Measurements from ENCODE around the gene WBP2NL.

Gene WBP2NL

GRCh38 chr22:42050641-42051180 is 52.1 kb downstream of the WBP2NL start:
- no peaks in the 10 kb centered on the region for H3K27me3 ChIP-seq (ENCODE audit: low read depth, low read length)
- no peak overlapping the region for H2AFZ ChIP-seq (ENCODE audit: low read depth, low read length)
- no peak overlapping the region for H3K4me3 ChIP-seq (ENCODE audit: low read length)
- H3K9ac ChIP-seq (ENCODE audit: low read length), result no peak overlapping the region
- H3K79me2 ChIP-seq (ENCODE audit: low read length), result no peaks in the 10 kb centered on the region
- no peak overlapping the region for H3K4me2 ChIP-seq (ENCODE audit: low read length)
- peaks cover 5% of the 10 kb centered on the region; the same call in 1 of the 2 replicates for H3K9me3 ChIP-seq (ENCODE audit: insufficient read depth, low read length)
- peak overlapping the region; percentile 8 for H3K27ac ChIP-seq (ENCODE audit: low read length)
- peaks cover 57% of the 10 kb centered on the region for H3K4me1 ChIP-seq (ENCODE audit: low read length)
- H4K20me1 ChIP-seq (ENCODE audit: insufficient read depth, low read length), result no peaks in the 10 kb centered on the region
- peaks cover 4% of the 10 kb centered on the region for H3K36me3 ChIP-seq (replicated peaks; ENCODE audit: low read depth, low read length)
- TF ChIP-seq, protein P1, sequence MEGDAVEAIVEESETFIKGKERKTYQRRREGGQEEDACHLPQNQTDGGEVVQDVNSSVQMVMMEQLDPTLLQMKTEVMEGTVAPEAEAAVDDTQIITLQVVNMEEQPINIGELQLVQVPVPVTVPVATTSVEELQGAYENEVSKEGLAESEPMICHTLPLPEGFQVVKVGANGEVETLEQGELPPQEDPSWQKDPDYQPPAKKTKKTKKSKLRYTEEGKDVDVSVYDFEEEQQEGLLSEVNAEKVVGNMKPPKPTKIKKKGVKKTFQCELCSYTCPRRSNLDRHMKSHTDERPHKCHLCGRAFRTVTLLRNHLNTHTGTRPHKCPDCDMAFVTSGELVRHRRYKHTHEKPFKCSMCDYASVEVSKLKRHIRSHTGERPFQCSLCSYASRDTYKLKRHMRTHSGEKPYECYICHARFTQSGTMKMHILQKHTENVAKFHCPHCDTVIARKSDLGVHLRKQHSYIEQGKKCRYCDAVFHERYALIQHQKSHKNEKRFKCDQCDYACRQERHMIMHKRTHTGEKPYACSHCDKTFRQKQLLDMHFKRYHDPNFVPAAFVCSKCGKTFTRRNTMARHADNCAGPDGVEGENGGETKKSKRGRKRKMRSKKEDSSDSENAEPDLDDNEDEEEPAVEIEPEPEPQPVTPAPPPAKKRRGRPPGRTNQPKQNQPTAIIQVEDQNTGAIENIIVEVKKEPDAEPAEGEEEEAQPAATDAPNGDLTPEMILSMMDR (IDR thresholded peaks at IDR 0.05; ENCODE audit: low read depth, low read length), result no peak
- TF ChIP-seq EZH2phosphoT487 (IDR thresholded peaks at IDR 0.05; ENCODE audit: low read depth), result no peak

DNA sequence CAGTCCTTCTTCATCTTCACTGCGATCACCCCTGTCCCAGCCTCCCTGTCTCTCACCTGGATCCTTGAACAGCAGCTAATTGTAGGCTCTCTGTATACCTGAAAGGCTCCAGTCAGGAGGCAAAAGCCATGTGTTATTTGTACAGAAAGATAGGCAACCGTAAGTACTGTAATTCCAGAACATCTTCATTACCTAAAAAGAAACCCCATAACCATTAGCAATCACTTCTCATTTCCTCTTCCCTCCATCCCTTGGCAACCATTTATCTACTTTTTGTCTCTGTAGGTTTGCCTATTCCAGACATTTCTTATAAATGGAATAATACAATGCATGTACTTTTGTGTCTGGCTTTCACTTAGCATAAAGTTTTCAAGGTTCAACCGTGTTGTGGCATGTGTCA is 54.2 kb downstream of the WBP2NL start:
- Histone ChIP-seq H3K4me2 (ENCODE audit: low read length) (peak overlapping the region; percentile 67), H4K20me1 (ENCODE audit: insufficient read depth, low read length) (no peaks in the 10 kb centered on the region), H3K4me1 (ENCODE audit: low read length) (peaks cover 42% of the 10 kb centered on the region), H2AFZ (ENCODE audit: low read depth, low read length) (no peak overlapping the region), H3K36me3 (replicated peaks; ENCODE audit: low read depth, low read length) (peaks cover 22% of the 10 kb centered on the region), H3K9ac (ENCODE audit: low read length) (peak overlapping the region; percentile 37; the same call in 1 of the 2 replicates), H3K27me3 (ENCODE audit: low read depth, low read length) (no peaks in the 10 kb centered on the region), H3K79me2 (ENCODE audit: low read length) (no peaks in the 10 kb centered on the region), H3K27ac (ENCODE audit: low read length) (peak overlapping the region; percentile 83), H3K9me3 (ENCODE audit: insufficient read depth, low read length) (peaks cover 23% of the 10 kb centered on the region), H3K4me3 (ENCODE audit: low read length) (peak overlapping the region; percentile 13)
- TF ChIP-seq, protein P1 (IDR thresholded peaks at IDR 0.05; ENCODE audit: low read depth, low read length), result no peak
- no peak for TF ChIP-seq EZH2phosphoT487 (IDR thresholded peaks at IDR 0.05; ENCODE audit: low read depth)

GRCh38 chr22:42056757-42057511 is 58.3 kb downstream of the WBP2NL start:
- Histone ChIP-seq H4K20me1 (ENCODE audit: insufficient read depth, low read length) (no peaks in the 10 kb centered on the region), H3K9ac (ENCODE audit: low read length) (no peak overlapping the region), H3K4me1 (ENCODE audit: low read length) (peaks cover 28% of the 10 kb centered on the region), H3K9me3 (ENCODE audit: insufficient read depth, low read length) (peaks cover 36% of the 10 kb centered on the region), H3K27ac (ENCODE audit: low read length) (no peak overlapping the region), H3K36me3 (replicated peaks; ENCODE audit: low read depth, low read length) (peaks cover 61% of the 10 kb centered on the region), H3K4me3 (ENCODE audit: low read length) (no peak overlapping the region), H3K4me2 (ENCODE audit: low read length) (no peak overlapping the region), H2AFZ (ENCODE audit: low read depth, low read length) (no peak overlapping the region), H3K27me3 (ENCODE audit: low read depth, low read length) (no peaks in the 10 kb centered on the region), H3K79me2 (ENCODE audit: low read length) (no peaks in the 10 kb centered on the region)
- TF ChIP-seq, protein P1 (IDR thresholded peaks at IDR 0.05; ENCODE audit: low read depth, low read length), result no peak
- TF ChIP-seq EZH2phosphoT487 (IDR thresholded peaks at IDR 0.05; ENCODE audit: low read depth), result no peak

GRCh38 chr22:42060489-42060888 is 61.9 kb downstream of the WBP2NL start:
- Histone ChIP-seq H3K4me3 (ENCODE audit: low read length) (no peak overlapping the region), H2AFZ (ENCODE audit: low read depth, low read length) (no peak overlapping the region), H3K4me2 (ENCODE audit: low read length) (no peak overlapping the region), H3K9ac (ENCODE audit: low read length) (no peak overlapping the region), H3K4me1 (ENCODE audit: low read length) (no peaks in the 10 kb centered on the region), H3K36me3 (replicated peaks; ENCODE audit: low read depth, low read length) (peaks cover 82% of the 10 kb centered on the region), H3K79me2 (ENCODE audit: low read length) (no peaks in the 10 kb centered on the region), H4K20me1 (ENCODE audit: insufficient read depth, low read length) (no peaks in the 10 kb centered on the region), H3K27ac (ENCODE audit: low read length) (no peak overlapping the region), H3K9me3 (ENCODE audit: insufficient read depth, low read length) (peaks cover 33% of the 10 kb centered on the region), H3K27me3 (ENCODE audit: low read depth, low read length) (no peaks in the 10 kb centered on the region)
- TF ChIP-seq, protein P1 (IDR thresholded peaks at IDR 0.05; ENCODE audit: low read depth, low read length), result no peak
- TF ChIP-seq EZH2phosphoT487 (IDR thresholded peaks at IDR 0.05; ENCODE audit: low read depth), result no peak

All from OCI-LY3 (cell line).